Measurements from ENCODE around the gene RARRES1.

The RARRES1 gene, protein sequence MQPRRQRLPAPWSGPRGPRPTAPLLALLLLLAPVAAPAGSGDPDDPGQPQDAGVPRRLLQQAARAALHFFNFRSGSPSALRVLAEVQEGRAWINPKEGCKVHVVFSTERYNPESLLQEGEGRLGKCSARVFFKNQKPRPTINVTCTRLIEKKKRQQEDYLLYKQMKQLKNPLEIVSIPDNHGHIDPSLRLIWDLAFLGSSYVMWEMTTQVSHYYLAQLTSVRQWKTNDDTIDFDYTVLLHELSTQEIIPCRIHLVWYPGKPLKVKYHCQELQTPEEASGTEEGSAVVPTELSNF

GRCh38 chr3:158731938-158732855 is at the start of gene RARRES1:
Gene RARRES1 (minus strand): TSS chr3:158732457. CDS start chr3:158732415, 42 bp downstream.
- DNase-seq (ENCODE audit: low read depth), result no peak

DNA sequence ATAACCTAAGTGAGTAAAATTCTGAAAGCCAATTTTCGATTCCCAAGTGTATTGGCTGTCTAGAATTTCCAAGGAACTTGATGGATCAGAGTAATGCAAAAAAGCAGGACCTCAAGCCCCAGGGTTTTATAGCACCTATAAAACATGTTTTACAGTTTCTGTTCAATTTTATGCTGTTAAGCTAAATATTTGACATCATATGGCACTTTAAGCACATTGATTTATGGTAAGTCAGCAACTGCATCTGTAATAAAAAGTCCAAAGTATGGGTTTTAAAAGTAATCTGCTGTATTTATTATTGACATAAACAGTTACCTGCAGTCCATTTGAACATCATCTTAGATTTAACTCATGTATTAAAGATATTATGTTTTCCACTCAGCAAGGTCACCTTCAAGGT is 49.6 kb upstream of the RARRES1 start:
- DNase-seq (ENCODE audit: low read depth), result no peak

DNA sequence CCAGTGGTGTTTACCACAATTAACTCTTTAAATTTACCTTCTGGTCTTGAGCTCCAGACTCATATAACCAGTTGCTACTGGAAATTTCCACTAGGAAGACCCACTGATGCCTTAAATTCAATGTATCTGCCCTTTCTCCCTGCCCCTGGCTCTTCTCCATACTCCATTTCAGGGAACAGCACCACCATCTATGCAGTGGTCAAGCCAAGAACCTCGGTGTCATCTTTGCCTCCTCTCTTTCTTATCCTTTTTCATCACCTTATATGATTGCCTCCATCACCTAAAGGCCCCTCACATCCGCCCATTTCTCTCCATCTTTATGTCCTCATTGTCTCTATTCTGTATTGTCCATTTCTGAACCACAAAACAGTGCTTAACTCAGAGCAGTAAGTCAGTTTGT is 48.9 kb upstream of the RARRES1 start:
- no peak for DNase-seq (ENCODE audit: low read depth)

- no peak for DNase-seq (ENCODE audit: low read depth)
These were observed 48.5 kb upstream of the RARRES1 start for GRCh38 chr3:158780766-158781165.

DNA sequence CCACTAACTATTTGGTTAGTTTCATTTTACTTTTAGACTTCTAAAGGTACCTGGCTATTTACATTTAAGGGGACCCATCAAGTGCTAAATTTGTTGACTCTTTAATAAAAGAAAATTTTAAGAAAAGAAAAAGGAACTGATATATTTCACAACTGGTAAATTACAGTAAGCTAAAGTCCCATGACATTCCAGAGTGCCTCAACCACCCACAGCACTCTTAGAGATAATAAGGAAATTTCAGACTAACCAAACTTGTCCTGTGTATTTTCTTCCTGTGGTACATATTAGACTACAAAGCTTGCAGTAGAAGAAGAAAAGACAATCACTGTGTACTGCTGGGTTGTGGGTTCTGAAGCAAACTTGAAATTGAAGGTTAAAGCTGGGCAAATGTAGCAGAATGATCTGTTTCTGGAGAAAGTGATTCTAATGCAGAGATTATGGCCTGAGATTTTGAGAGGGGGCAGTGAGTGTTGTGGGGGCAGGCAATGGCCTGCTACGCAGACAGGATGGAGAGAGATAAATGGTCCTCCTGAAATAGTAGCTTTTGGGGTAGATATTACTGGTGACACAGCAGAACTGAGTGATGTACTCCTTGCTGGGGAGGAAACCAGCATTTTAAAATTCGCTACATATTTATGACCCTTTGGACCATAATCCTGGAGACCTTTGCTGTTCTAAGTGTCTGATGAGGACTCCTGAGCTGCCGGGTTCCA is 45.1 kb upstream of the RARRES1 start:
- DNase-seq (ENCODE audit: low read depth), result no peak

- DNase-seq (ENCODE audit: low read depth), result no peak
These were observed 44.3 kb upstream of the RARRES1 start for GRCh38 chr3:158776531-158776930.

DNA sequence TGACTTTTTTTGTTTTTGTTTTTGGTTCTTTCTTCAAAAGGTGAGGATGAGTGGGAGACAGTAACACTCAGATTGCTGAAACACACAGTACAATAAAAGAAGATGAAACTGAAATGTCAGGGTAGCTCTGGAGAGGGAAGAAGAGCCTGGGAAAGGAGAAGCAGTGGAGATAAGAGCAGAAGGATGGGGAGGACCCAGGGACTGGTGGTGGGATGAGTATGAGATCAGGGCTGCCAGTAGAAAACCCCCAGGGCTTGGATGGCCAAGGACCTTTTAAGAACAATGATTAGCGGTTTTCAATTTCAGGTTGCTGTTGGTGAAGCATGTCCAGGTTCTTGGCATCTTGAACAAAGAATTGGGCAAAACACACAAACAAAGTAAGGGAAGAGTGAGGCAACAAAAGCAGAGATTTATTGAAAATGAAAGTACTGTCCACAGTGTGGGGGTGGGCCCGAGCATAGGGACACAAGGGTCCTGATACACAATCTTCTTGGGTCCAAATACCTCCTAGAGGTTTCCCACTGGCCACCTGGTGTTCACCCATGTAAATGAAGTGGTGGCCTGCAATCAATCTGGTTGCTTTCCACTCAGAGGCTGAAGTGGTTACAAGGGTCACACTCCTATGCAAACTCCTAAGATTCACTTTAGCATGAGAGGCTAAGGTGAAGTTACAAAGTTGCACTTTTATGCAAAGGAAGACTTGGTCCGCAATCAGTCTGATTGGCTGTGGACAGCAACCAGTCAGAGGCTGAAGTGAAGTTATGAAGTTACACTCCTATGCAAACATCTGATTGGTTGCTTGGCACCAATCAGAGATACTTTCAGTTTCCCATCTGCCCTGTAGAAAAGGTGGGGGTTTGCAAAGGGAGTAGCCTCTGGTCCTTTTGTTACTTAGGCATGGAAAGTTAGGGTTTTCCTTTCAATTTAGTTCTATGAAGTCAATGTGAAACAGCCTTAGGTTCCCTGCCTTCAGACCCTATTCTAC is 43.5 kb upstream of the RARRES1 start:
- no peak for DNase-seq (ENCODE audit: low read depth)

DNA sequence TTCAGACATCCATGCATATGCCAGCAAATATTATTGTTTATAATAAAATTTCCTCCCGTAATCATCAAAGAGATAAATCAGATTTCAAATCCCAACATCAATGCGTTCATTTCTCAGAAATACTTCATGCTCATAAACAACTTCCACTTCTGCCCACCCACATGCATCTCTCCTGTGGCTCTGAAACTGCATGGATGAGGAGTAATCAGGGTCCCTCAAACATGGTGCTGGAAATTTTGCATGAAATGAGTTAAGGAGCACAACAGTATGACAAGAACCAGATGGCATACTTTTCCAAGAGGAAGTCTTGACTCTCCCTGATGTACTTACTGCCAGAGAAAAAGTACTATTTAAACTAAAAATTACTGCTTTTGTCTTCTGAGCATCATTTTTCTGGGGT is 42.7 kb upstream of the RARRES1 start:
- no peak for DNase-seq (ENCODE audit: low read depth)

- DNase-seq (ENCODE audit: low read depth), result no peak
These were observed 41.9 kb upstream of the RARRES1 start for GRCh38 chr3:158773845-158774830.

DNA sequence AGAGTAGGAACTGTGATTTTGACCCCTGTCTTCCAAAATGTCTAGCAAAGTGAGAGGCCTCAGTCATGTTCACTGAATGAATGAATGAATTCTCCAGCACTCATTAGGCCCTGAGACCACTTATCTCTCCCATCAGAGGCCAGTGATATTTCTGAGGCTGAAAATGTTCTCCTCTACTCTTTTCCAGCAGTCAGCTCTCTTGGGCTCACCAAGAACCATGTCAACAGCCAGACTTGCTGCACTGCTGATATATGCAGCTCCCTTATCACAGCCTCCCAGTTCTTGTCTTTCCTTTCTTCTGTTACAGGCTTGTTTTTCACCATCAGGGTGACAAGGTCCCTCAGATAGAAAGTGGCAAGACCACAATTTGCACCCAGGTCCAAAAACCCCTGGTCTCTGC is 40.9 kb upstream of the RARRES1 start:
- DNase-seq (ENCODE audit: low read depth), result no peak

DNA sequence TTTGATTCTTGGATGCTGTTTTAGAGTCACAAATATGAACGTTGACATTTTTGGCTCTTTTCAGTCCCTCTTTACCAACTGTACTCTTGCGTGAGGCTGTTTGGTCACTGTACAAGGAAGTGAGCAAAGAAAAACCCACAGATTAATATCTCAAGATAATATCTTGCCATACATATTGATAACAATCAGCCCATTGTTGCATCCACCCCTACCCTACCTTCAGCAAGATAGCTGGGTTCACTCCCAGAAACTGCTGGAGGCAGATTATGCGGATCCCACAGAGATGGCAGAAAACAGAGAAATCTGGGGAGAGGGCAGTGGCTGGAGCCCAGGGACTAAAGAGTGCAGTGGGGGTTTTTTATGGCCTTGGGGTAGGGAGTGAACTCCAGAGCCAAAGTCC is 39.7 kb upstream of the RARRES1 start:
- DNase-seq (ENCODE audit: low read depth), result no peak

DNA sequence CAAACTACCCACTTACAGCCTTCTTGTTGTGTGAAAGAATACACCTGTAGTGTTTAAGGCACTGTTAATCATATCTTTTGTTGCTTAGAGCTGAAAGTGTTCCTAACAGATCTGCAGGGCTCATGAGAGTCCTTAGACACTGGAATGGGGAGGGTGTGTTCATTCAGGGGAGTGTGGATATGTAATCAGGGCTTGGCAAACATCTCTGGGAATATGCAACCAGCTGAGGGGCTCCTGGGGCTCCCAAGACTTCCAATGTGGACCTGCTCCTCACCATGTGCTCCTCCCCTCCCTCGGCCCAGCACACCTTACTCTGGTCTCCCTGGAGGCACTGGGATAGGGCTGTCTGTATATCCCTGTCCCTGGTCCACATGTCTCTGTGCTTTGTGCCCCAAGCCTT is 39.3 kb upstream of the RARRES1 start:
- DNase-seq (ENCODE audit: low read depth), result no peak

DNA sequence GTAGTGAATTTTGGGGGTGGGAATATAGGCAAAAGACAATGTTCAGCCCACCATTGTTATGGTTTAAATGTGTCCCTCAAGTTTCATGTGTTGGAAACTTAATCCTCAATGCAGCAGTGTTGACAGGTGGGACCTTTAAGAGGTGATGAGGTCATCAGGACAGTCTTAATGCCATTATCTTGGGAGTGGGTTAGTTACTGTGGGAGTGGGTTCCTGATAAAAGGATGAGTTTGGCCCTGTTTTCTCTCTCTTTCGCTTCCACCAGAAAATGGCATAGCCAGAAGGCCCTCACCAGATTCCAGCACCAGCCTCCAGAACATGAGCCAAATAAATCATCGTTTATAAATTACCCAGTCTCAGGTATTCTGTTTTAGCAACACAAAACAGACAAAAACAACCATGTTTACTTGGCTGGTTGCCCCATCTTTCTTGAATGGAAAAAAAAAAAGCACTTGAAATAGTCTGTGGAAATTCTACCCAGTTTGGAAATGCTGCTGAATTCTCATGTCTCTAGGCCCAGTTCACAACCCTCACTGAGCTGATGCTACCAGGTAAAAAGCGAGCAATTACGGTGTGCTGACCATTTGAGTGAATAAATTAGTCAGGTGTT is 38.6 kb upstream of the RARRES1 start:
- DNase-seq (ENCODE audit: low read depth), result no peak

DNA sequence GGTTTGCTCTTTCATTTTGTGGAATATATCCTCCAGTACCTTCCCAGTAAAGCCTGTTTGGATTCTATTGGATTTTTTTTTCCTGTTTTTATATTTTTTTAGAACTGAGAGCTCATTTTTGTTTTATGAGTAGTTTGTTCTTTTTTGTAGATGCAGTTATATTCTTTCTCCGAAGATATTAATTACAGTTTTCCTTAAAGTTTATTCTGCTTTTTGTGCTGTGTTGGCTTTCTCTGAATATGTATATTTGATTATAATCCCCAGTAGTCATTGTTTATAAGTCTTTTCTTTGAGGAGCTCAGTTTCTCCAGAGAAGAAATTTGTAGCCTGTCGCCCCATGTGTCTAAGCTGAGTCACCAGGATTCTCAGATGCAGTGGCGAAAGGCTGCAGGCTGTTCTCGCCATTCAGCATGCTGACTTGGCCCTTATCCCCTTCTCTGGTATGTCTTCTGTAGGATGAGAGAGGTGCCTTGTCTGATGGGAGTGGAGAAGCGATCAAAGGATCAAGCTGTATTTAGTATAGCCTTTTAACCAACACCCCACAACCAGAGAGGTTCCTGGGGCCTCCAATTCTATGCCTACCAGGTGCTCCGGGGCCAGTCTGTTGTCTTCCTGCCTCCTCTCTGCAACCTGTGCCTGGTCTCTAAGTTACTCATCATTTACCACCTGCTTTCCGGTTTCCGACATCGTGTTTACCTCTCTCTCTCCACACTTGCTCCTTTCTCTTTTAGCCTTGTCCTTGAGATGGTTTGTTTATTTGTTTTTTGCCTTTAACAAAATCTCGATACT is 37.9 kb upstream of the RARRES1 start:
- DNase-seq (ENCODE audit: low read depth), result no peak

- DNase-seq (ENCODE audit: low read depth), result no peak
These were observed 37.3 kb upstream of the RARRES1 start for GRCh38 chr3:158769549-158769948.

GRCh38 chr3:158768881-158769543 is 36.8 kb upstream of the RARRES1 start:
- DNase-seq (ENCODE audit: low read depth), result no peak

DNA sequence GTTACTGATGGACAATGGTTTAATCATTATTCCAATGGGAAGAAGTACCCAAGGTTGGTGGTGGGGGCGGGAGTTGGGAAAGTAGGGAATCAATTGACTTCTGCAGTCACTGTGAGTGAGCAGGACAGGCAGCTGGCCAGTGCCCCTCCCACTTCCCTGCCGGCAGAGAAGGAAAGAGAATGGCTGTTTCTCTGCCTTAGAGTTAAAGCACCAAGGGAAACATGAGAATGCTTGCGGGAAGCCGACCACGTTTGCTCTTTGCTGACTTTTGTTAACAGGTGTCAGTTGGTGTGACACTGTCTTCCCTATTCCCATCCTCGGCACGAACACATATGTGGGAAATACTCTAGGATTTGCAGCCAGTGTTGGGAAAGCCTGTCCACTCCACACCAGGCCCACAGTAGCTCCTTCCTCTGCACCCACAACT is 36.1 kb upstream of the RARRES1 start:
- DNase-seq (ENCODE audit: low read depth), result no peak

- DNase-seq (ENCODE audit: low read depth), result no peak
These were observed 34.1 kb upstream of the RARRES1 start for GRCh38 chr3:158766364-158766763.
